Measurements from ENCODE around the gene CACNA1D. TPM values are rescaled to one million over a fixed set of nuclear protein-coding genes. Genes with fewer than 3 reads are reported as not detected.

The CACNA1D gene
- total and polyA plus RNA-seq, 8 donors, result 0.31 to 36.5 (median 12.5) TPM

DNA sequence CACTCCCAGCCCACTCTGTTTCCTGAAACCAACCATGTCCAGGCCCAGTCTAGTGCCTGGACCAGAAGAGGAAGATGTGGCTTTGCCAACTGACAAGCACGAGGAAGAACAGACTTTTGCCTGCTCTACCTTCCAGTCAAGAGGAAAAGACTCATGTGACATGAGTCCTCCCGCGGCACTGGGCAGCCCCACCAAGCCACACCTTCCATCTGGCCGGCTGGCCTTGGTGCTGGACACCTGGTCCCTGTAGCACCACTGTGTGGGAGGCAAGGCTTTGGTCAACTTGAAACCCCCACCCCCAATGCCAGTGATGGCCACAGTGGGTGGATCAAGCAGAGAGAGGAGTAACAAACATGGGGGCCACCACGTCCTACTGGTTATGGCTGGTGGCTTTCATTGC lies 339.3 kb downstream of the CACNA1D start:
- Histone ChIP-seq H3K4me3 (no peak overlapping the region), H3K4me1 (no peaks in the 10 kb centered on the region), H3K9me3 (no peaks in the 10 kb centered on the region), H3K27ac (no peak overlapping the region), H3K27me3 (no peaks in the 10 kb centered on the region), H3K36me3 (peaks cover 0 to 23% (median 14%) of the 10 kb centered on the region in 4 donors)
- WGBS, 5 donors, result 83 to 91% (median 87%) methylated on average over 5 of the region's 5 CpGs
- TF ChIP-seq EP300 (IDR thresholded peaks at IDR 0.05), result no peak
- TF ChIP-seq, protein P1, sequence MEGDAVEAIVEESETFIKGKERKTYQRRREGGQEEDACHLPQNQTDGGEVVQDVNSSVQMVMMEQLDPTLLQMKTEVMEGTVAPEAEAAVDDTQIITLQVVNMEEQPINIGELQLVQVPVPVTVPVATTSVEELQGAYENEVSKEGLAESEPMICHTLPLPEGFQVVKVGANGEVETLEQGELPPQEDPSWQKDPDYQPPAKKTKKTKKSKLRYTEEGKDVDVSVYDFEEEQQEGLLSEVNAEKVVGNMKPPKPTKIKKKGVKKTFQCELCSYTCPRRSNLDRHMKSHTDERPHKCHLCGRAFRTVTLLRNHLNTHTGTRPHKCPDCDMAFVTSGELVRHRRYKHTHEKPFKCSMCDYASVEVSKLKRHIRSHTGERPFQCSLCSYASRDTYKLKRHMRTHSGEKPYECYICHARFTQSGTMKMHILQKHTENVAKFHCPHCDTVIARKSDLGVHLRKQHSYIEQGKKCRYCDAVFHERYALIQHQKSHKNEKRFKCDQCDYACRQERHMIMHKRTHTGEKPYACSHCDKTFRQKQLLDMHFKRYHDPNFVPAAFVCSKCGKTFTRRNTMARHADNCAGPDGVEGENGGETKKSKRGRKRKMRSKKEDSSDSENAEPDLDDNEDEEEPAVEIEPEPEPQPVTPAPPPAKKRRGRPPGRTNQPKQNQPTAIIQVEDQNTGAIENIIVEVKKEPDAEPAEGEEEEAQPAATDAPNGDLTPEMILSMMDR (IDR thresholded peaks at IDR 0.05), result no peak
- no peak for TF ChIP-seq POLR2AphosphoS5 (IDR thresholded peaks at IDR 0.05)
- TF ChIP-seq POLR2A (IDR thresholded peaks at IDR 0.05), result no peak
- DNase-seq, result peak in 1 of 2 donors; percentile 17
- intact Hi-C loops (cut with DNase I; ENCODE audit: low total_unique reads), result no loop called here

DNA sequence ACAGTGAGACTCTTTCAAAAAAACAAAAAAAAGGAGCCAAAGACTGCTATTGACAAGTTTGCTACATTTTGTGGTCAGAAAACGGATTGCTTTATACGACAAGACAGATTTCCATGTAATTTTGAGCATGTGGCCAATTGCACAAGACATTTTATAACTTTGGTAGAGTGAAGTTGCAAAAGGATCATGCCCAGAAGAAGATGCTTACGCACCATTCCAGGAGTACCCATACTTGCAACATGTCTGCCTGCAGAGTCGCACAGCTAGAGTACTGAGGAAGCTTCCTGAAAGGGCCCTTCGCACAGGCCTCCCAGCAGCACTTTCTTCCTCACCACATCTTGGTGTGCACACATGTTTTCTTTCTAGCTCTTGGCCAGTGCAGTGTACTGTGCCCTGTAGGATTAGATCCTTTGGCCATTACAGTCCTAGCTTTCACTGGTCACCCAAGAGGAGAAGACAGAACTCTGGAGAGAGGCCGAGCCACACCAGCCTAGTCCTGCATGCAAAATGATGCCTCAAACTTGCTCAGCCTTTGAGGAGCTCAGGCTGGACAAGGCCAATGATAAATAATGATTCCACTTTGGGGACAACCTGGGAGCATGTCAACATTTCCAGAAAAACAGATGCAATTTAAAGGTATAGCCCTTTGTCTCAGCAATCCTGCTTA lies 340.2 kb downstream of the CACNA1D start:
- Histone ChIP-seq H3K4me1 (no peaks in the 10 kb centered on the region), H3K4me3 (no peak overlapping the region), H3K9me3 (no peaks in the 10 kb centered on the region), H3K27ac (no peak overlapping the region), H3K27me3 (no peaks in the 10 kb centered on the region), H3K36me3 (peaks cover 0 to 30% (median 19%) of the 10 kb centered on the region in 4 donors)
- TF ChIP-seq POLR2A (IDR thresholded peaks at IDR 0.05) (no peak), POLR2AphosphoS5 (IDR thresholded peaks at IDR 0.05) (no peak), EP300 (IDR thresholded peaks at IDR 0.05) (no peak)
- TF ChIP-seq, protein P1 (IDR thresholded peaks at IDR 0.05), result no peak
- intact Hi-C loops (cut with DNase I; ENCODE audit: low total_unique reads), result no loop called here
- DNase-seq, result no peak
- 85 to 95% (median 92%) methylated on average over 6 of the region's 6 CpGs for WGBS, 5 donors

DNA sequence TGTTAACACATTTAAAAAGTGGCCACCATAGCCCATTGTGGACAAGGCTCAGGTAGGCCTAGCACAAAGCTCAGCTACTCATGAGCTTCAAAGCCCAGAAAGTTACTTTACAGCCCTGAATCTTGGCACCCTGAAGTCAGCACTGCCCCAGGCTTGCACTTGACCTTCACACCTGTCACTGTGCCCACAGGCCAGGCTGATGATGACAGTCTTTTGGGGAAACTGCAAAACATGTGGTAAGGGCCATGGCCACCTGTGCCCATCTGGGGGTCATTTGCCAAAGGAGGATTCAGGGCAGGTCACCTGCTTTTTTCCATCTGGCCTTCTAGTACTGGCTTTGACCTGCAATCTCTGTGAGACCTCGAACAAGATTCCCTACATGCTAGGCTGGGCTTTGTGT lies 340.8 kb downstream of the CACNA1D start:
- Histone ChIP-seq H3K36me3 (peaks cover 0 to 30% (median 19%) of the 10 kb centered on the region in 4 donors), H3K27me3 (no peaks in the 10 kb centered on the region), H3K9me3 (no peaks in the 10 kb centered on the region), H3K4me1 (no peaks in the 10 kb centered on the region), H3K4me3 (no peak overlapping the region), H3K27ac (no peak overlapping the region)
- no peak for DNase-seq
- 50 to 75% (median 58%) methylated on average over 1 of the region's 1 CpG for WGBS, 5 donors
- TF ChIP-seq, protein P1 (IDR thresholded peaks at IDR 0.05), result no peak
- TF ChIP-seq POLR2AphosphoS5 (IDR thresholded peaks at IDR 0.05) (no peak), POLR2A (IDR thresholded peaks at IDR 0.05) (no peak), EP300 (IDR thresholded peaks at IDR 0.05) (no peak)
- intact Hi-C loops (cut with DNase I; ENCODE audit: low total_unique reads), result no loop called here

DNA sequence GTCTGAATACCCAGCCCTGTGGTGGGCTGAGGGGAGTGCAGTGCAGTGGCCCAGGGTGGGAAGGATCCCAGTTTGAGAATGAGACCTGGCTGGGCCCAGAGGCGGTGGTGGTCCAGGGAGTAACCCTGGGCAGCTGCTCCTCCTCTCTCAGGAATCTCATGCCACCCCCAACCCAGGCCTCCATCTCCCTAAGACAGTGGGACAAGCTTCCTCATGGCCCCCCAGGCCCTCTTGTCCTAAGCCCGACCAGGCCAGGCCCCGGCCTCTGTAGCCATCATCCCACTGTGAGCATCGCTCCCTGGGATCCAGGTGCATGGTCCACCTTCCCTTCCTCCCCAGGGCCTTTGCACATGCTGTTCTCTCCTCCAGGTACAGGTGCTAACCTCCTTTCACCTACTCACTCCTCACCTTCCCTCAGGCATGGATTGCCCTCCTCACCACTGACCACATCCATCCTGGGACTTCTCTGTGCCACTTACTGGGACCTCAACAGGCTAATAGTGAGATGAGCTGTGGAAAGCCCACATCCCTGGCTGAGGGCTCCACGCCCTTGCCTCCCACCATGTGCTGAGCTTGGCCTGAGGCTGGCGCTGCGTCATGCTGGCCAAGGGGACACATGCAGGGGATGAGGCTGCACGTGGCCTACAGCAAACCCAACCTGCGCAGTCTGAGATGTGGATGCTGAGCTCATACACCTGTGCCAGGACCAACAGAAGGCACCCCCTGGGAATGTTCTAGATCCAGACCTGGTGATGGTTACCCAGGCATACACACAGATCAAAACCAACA lies 341.9 kb downstream of the CACNA1D start:
- WGBS, 5 donors, result 95 to 98% (median 96%) methylated on average over 8 to 9 of the region's 9 CpGs
- Histone ChIP-seq H3K36me3 (peaks cover 0 to 24% (median 13%) of the 10 kb centered on the region in 4 donors), H3K4me3 (no peak overlapping the region), H3K27me3 (no peaks in the 10 kb centered on the region), H3K4me1 (peaks cover 0 to 7% (median 2%) of the 10 kb centered on the region in 4 donors), H3K9me3 (no peaks in the 10 kb centered on the region), H3K27ac (no peak overlapping the region)
- intact Hi-C loops (cut with DNase I; ENCODE audit: low total_unique reads), result no loop called here
- TF ChIP-seq, protein P1 (IDR thresholded peaks at IDR 0.05), result no peak
- TF ChIP-seq POLR2AphosphoS5 (IDR thresholded peaks at IDR 0.05) (no peak), EP300 (IDR thresholded peaks at IDR 0.05) (no peak), POLR2A (IDR thresholded peaks at IDR 0.05) (no peak)
- peak in 1 of 2 donors; percentile 22 for DNase-seq
